HG02870 (cell line): Measurements from ENCODE around the gene SMAGP.
"Not testable (repeated sequence)": the region's sequence is repeated elsewhere in the genome, so short reads cannot be mapped to it uniquely, and the experiment has no call there.

Experiments
- ATAC-seq: cut with Tn5 transposase; IDR thresholded peaks from one replicate; pipeline ENCODE4 v1.9.1; 2021; ENCODE audit warnings: mild to moderate bottlenecking, moderate library complexity; ENCODE audit not compliant: unreplicated experiment

SMAGP gene

GRCh38 chr12:51265024-51265423, 5.2 kb downstream of the SMAGP start:
- ATAC-seq, result no peak

GRCh38 chr12:51264297-51264696, 5.9 kb downstream of the SMAGP start:
- ATAC-seq, result no peak

- no peak for ATAC-seq
Observed at GRCh38 chr12:51263341-51263740, 6.9 kb downstream of the SMAGP start.

- ATAC-seq, result no peak
Observed at GRCh38 chr12:51262758-51263177, 7.4 kb downstream of the SMAGP start.

- not testable (repeated sequence) for ATAC-seq
Observed at GRCh38 chr12:51259600-51259999, 10.6 kb downstream of the SMAGP start.

- ATAC-seq, result no peak
Observed at GRCh38 chr12:51254536-51254935, 15.7 kb downstream of the SMAGP start.

GRCh38 chr12:51253276-51253675, 16.9 kb downstream of the SMAGP start:
- ATAC-seq, result no peak

- ATAC-seq, result no peak
Observed at GRCh38 chr12:51247523-51248206, 22.6 kb downstream of the SMAGP start.

GRCh38 chr12:51246254-51246853, 23.9 kb downstream of the SMAGP start:
- ATAC-seq, result no peak

- no peak for ATAC-seq
Observed at GRCh38 chr12:51245476-51246253, 24.6 kb downstream of the SMAGP start.

- ATAC-seq, result no peak
Observed at GRCh38 chr12:51244269-51244668, 25.9 kb downstream of the SMAGP start.

- no peak for ATAC-seq
Observed at GRCh38 chr12:51242876-51243275, 27.3 kb downstream of the SMAGP start.

- ATAC-seq, result no peak
Observed at GRCh38 chr12:51242120-51242519, 28.1 kb downstream of the SMAGP start.

GRCh38 chr12:51240971-51241370, 29.2 kb downstream of the SMAGP start:
- no peak for ATAC-seq

- ATAC-seq, result peak; percentile 91
Observed at GRCh38 chr12:51238510-51239334, 31.5 kb downstream of the SMAGP start, which contains the start of gene DAZAP2. DAZAP2 (plus strand) TSS chr12:51238826; CDS start chr12:51238908, 82 bp downstream.

- no peak for ATAC-seq
Observed at GRCh38 chr12:51238037-51238509, 32.1 kb downstream of the SMAGP start.

GRCh38 chr12:51234530-51234929, 35.7 kb downstream of the SMAGP start:
- no peak for ATAC-seq

- no peak for ATAC-seq
Observed at GRCh38 chr12:51232642-51233041, 37.6 kb downstream of the SMAGP start.

- no peak for ATAC-seq
Observed at GRCh38 chr12:51229116-51229809, 41.0 kb downstream of the SMAGP start.

GRCh38 chr12:51227962-51228361, 42.3 kb downstream of the SMAGP start:
- ATAC-seq, result no peak
